Stomach (tissue), 9 donors: ENCODE results near the gene ARHGAP32. TPM values are rescaled to one million over a fixed set of nuclear protein-coding genes. Genes with fewer than 3 reads are reported as not detected.

ENCODE experiments used
- DNase-seq, 2 donors: peaks; one replicate each; pipeline versions ENCODE4 v3.0.0 to v3.0.0-alpha.2; 2013 to 2019
- H3K27ac ChIP-seq, 5 donors: fragments of 200-600 bp in 4 of 5; sonication (generic) in 4 of 5; one replicate each; pipeline ENCODE4 v1.5.1; 2013 to 2019; ENCODE audit warnings: mild to moderate bottlenecking in 1 of 5, moderate library complexity in 1 of 5
- H3K27me3 ChIP-seq, 3 donors: fragments of 200-600 bp; sonication (generic); one replicate each; pipeline ENCODE4 v1.5.1; 2017 to 2019; ENCODE audit warnings: mixed run types in 1 of 3
- H3K36me3 ChIP-seq, 4 donors: fragments of 200-600 bp; sonication (generic); 1 replicate in 3 of 4; 2 replicates in 1 of 4; pipeline ENCODE4 v1.5.1; 2016 to 2019
- H3K4me1 ChIP-seq, 4 donors: fragments of 200-600 bp; sonication (generic); one replicate each; pipeline ENCODE4 v1.5.1; 2016 to 2019
- H3K4me3 ChIP-seq, 4 donors: fragments of 200-600 bp; sonication (generic) in 3 of 4; one replicate each; pipeline ENCODE4 v1.5.1; 2016 to 2019; ENCODE audit warnings: mild to moderate bottlenecking in 1 of 4
- H3K9me3 ChIP-seq, 4 donors: fragments of 200-600 bp; sonication (generic); one replicate each; pipeline ENCODE4 v1.5.1; 2016 to 2019
- CTCF ChIP-seq, 7 experiments: fragments of 450-650 bp in 4 of 7; fragments of 200-600 bp in 3 of 7; sonication (generic) in 3 of 7; IDR thresholded peaks; one replicate each; pipeline ENCODE4 v1.5.1; 2016 to 2019; ENCODE audit warnings: antibody characterized with exemption in 7 of 7, control low read depth in 2 of 7, mild to moderate bottlenecking in 1 of 7
- EP300 ChIP-seq: sonication (generic); formaldehyde crosslinking; IDR thresholded peaks from one replicate; pipeline ENCODE4 v1.6.1; 2017; ENCODE audit warnings: antibody characterized with exemption
- POLR2A ChIP-seq, 4 donors: fragments of 450-650 bp; IDR thresholded peaks; one replicate each; pipeline ENCODE4 v1.6.1; 2016; ENCODE audit warnings: antibody characterized with exemption in 4 of 4, control low read depth in 2 of 4, mild to moderate bottlenecking in 1 of 4, moderate library complexity in 1 of 4
- POLR2AphosphoS5 ChIP-seq, 3 donors: sonication (generic); formaldehyde crosslinking; IDR thresholded peaks; one replicate each; pipeline ENCODE4 v1.6.1; 2016; ENCODE audit warnings: antibody characterized with exemption in 3 of 3
- WGBS, 5 donors: extraction: QIAGEN DNeasy Blood & Tissue Kit in 3 of 5; methylation state at CpG; one replicate each; pipeline versions ENCODE4 v1.1.5 to v1.1.7; 2013 to 2018; 5-methylcytosine and 5-hydroxymethylcytosine counted together
- intact Hi-C: fragments of 100-400 bp; cut with DNase I; formaldehyde crosslinking; loops from one replicate; pipeline ENCODE4 v1.15.1; 2023; ENCODE audit warnings: low total_unique reads
- polyA plus RNA-seq, 3 donors: library from polyadenylated mRNA; stranded (reverse); fragments of 200-250 nt; gene quantifications; one replicate each; pipeline ENCODE4 v1.2.3, GENCODE V29; 2013
- total RNA-seq, 5 donors: library from RNA; depleted of rRNA; stranded (reverse); fragments of >200 nt; gene quantifications; one replicate each; pipeline versions ENCODE4 v1.1.0 to v1.2.3, GENCODE V29; 2014 to 2016
- donor health status: healthy with polysubstance abuse.
- donor health status: Bipolar disorder and iron deficiency.
- donor health status: healthy.

The ARHGAP32 gene
- total and polyA plus RNA-seq, 8 donors, result 2.9 to 70.1 (median 34.3) TPM

DNA sequence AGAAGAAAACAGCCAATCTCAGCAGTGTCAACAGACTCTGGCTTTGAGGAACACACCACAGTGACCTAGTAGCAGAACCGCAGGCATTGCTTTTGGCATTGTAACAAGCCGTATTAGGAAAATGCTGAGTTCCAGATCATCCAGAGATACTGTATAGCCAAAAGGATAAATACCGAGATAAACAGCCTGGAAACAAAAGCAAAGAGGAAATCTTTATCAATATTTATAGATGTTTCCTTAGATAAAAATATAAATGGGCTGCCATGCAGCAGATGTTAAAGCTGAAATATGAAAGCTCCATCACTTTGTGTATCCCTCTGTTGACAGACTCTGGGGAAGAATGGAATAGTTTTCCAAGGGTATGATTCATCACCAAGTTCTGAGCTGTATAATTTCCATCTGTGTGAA, 150.5 kb downstream of the ARHGAP32 start:
- no peak for DNase-seq

GRCh38 chr11:129040934-129041333, 151.2 kb downstream of the ARHGAP32 start:
- Histone ChIP-seq H3K36me3 (peaks cover 0 to 11% (median 0%) of the 10 kb centered on the region in 4 donors), H3K4me1 (no peaks in the 10 kb centered on the region), H3K27me3 (no peaks in the 10 kb centered on the region), H3K4me3 (no peak overlapping the region), H3K27ac (no peak overlapping the region), H3K9me3 (no peaks in the 10 kb centered on the region)
- intact Hi-C loops, result no loop called here
- TF ChIP-seq POLR2AphosphoS5 (IDR thresholded peaks at IDR 0.05) (no peak), CTCF (IDR thresholded peaks at IDR 0.05) (no peak), POLR2A (IDR thresholded peaks at IDR 0.05) (no peak), EP300 (no peak)
- no peak for DNase-seq

More for the DNA sequence above, 150.5 kb downstream of the ARHGAP32 start:
- Histone ChIP-seq H3K4me3 (no peak overlapping the region), H3K9me3 (no peaks in the 10 kb centered on the region), H3K4me1 (no peaks in the 10 kb centered on the region), H3K27me3 (no peaks in the 10 kb centered on the region), H3K27ac (no peak overlapping the region), H3K36me3 (peaks cover 0 to 11% (median 0%) of the 10 kb centered on the region in 4 donors)
- no peak for TF ChIP-seq CTCF (IDR thresholded peaks at IDR 0.05)
- no peak for TF ChIP-seq POLR2AphosphoS5 (IDR thresholded peaks at IDR 0.05)
- no peak for TF ChIP-seq EP300
- TF ChIP-seq POLR2A (IDR thresholded peaks at IDR 0.05), result no peak
- intact Hi-C loops, result no loop called here
- WGBS, 5 donors, result 65 to 83% (median 71%) methylated on average over 3 of the region's 3 CpGs

GRCh38 chr11:129035244-129035643, 156.9 kb downstream of the ARHGAP32 start:
- Histone ChIP-seq H3K27me3 (no peaks in the 10 kb centered on the region), H3K4me1 (no peaks in the 10 kb centered on the region), H3K27ac (no peak overlapping the region), H3K4me3 (no peak overlapping the region), H3K9me3 (peaks cover 0 to 8% (median 3%) of the 10 kb centered on the region in 4 donors), H3K36me3 (peaks cover 0 to 20% (median 5%) of the 10 kb centered on the region in 4 donors)
- intact Hi-C loops, result no loop called here
- no peak for DNase-seq
- 86 to 95% (median 89%) methylated on average over 2 of the region's 2 CpGs for WGBS, 5 donors
- TF ChIP-seq POLR2A (IDR thresholded peaks at IDR 0.05) (no peak), POLR2AphosphoS5 (IDR thresholded peaks at IDR 0.05) (no peak), CTCF (IDR thresholded peaks at IDR 0.05) (no peak), EP300 (no peak)

DNA sequence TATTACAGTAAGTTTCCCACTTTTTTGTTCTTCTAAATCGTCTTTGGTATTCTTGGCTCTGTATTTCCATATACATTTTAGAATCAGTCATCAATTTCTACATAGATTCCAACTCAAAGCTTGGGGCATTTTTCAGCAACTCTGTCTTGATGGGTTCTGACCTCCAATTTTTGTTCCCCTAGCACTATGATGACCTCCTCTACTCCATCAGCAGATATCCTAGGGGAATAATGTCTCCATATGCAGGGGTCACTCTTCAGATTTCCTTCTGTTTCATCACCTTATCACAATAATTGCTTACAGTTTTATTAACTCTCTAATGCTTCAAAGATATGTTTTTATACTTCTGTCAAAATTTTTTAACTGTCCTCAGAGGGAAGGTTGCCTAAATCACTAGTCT, 158.1 kb downstream of the ARHGAP32 start:
- Histone ChIP-seq H3K27me3 (no peaks in the 10 kb centered on the region), H3K4me1 (no peaks in the 10 kb centered on the region), H3K36me3 (peaks cover 0 to 20% (median 5%) of the 10 kb centered on the region in 4 donors), H3K4me3 (no peak overlapping the region), H3K9me3 (peaks cover 0 to 8% (median 3%) of the 10 kb centered on the region in 4 donors), H3K27ac (no peak overlapping the region)
- no peak for TF ChIP-seq CTCF (IDR thresholded peaks at IDR 0.05)
- TF ChIP-seq POLR2A (IDR thresholded peaks at IDR 0.05), result no peak
- no peak for TF ChIP-seq EP300
- no peak for TF ChIP-seq POLR2AphosphoS5 (IDR thresholded peaks at IDR 0.05)
- intact Hi-C loops, result no loop called here
- WGBS, 5 donors, result 86 to 94% (median 87%) methylated on average over 1 of the region's 1 CpG
- DNase-seq, result no peak
